ENCODE data around the gene CPNE4.
A peak's percentile ranks its signal among the peaks of the same experiment; 100 is the strongest.

Gene CPNE4

GRCh38 chr3:131795390-131796090 is 239.3 kb downstream of the CPNE4 start:
- DNase-seq: peak; percentile 60

DNA sequence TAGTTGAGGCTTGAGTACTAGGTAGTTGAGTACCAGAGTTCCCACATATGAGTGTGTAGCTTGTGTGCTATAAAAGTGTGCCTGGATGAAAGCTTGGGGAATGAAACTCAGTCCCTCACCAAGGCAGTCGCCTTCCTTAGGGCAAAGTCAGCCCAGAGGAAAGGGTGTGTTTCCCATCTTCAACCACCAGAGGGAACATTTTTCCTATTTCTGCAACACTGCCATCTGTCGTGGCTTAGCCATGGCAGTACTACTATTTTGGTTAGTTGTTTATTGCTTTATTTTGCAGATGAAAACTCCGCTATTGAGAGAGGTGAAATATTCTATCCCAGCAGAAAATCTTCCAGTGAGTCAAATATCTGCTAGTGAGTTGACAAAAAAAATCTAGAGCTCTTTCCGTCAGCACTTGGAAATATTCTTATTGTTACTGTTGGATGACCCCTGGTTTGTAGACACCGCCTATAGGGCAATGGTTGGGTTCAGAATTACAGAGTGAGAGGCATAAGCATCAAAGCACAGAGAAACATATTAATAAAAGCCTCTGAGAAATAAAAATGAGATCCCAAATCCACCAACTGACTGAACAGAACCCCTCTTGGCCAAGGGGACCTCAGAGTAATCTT is 239.9 kb downstream of the CPNE4 start:
- DNase-seq: peak; percentile 70

DNA sequence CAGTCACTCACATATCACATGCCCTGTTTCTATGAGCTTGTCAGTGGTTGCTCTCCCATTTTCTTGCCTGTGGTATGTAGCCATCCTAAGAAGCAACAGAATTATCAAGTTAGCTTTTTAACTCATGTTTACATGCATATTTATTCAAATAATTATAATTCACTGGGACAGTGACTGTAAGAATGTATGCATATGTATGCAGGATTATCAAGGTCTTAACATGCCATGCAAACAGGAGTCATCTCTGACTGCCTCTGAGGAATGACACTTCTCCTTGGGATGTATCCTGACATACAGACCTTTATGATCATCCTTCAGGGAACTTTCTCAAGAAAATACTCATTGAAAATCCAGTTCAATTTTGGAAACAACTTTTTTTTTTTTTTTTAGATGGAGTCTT is 240.9 kb downstream of the CPNE4 start:
- no peak for DNase-seq

GRCh38 chr3:131789188-131789587 is 245.6 kb downstream of the CPNE4 start:
- DNase-seq: no peak

DNA sequence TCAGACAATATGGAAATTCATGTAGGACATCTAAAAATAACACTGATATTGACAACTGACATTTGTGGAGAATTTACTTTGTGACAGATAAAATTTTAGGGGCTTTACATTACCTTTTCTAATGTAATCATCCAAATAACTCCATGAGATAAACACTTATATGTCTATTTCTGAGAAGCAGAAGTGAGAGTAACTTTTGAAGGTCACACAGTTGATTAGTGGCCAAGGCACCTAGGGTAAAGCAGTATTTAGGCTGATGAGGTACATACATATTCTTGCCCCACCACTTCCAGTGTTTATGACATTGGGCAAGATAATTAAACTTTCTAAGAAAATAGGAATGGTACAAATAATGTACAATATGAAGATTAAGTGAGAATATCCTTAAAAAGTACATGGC is 248.4 kb downstream of the CPNE4 start:
- no peak for DNase-seq

DNA sequence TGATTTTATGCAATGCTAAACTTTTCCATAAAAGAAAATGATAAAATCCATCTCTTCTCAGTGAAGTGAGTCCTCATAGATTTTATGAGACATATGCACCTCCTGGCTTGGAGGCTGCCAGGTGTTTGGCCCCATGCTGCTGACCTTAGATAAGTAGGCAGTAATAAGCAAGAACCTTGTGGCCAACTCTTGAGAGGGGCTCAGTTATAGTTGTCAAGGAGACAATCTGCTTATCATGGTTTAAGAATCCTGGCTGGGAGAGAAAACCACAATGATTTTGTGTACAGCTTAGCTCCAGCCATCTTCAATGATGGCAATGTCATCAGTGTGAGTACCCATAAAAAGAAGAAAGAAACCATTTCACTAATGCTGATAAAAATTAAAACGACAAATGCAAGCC is 252.1 kb downstream of the CPNE4 start:
- no peak for DNase-seq

- DNase-seq: no peak
Observed at GRCh38 chr3:131778526-131778925, 256.3 kb downstream of the CPNE4 start.

DNA sequence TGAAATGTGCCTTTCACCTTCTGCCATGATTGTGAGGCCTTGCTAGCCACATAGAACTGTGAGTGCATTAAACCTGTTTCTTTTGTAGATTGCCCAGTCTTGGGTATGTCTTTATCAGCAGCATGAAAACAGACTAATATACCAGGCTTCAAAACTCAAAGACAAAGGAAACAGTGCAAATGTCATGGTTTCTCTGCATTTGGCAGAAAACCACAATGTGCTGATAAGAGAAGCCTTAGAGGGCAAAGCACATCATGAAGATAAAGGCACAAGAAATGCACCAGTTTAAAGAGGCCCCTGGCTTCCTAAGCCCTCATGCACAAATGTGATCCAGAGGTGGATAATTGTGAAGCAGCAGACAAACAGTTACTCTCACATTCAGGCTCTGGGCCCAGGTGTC is 259.2 kb downstream of the CPNE4 start:
- DNase-seq: no peak

DNA sequence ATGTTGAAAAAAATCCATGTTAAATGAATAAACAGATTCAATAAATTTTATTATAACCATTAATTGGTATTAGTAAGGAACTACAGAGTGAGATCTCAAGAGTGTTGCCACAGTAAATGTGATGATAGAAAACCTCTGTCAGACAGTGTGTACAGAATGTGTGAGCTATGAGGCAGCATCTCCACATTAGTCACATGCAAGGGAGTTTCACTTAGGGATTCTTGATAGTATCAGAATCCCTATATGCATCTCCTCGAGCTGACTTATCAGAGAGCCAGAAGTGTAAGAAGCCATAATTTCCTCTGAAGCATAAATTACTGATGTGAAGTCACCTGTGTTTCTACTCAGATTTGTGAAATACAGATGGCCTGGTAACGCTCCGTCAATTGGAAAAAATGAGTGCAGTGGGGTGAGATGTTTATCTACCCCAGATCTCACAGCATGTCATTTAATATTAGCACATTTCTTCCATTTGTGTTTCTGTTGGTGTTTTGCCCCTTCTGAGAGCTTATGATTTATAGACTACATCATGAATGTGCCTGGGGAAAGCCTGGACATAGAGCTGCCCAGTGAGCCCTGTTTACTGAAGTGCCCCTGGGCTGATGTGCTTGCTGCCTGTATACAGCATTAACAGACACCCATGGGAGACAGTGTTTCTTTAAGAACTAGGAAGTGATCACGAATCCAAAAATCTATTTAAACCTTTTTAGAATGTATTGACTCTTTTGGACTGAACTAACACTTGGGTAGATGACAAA is 262.4 kb downstream of the CPNE4 start:
- DNase-seq: no peak

DNA sequence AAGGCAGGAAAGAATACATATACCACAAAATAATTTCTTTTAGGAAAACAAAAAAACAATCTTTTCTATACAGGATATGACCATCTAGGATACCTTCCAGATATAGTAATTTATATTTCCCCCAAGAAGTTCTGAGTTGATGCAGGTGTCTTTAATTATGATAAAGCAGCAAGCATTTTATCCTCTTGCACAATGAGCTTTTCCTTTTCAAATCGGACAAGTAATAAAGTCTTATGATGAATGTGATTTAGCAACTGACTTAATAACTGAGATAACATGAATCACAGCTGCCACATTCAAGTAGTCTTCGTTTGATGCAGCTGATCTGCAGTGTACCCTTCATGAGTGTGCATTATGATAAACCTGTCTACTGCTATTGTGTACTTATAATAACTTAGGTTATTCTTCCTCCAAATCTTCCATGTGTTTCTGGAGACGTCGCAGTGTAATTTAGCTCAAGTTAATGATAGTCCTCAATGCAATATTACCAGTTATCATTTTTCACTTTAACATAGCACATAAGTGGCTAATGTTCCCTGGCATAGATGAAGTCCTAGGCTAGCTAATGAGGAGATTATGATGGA is 271.7 kb downstream of the CPNE4 start:
- peak; percentile 87 for DNase-seq

- no peak for DNase-seq
Observed at GRCh38 chr3:131756405-131756804, 278.4 kb downstream of the CPNE4 start.

DNA sequence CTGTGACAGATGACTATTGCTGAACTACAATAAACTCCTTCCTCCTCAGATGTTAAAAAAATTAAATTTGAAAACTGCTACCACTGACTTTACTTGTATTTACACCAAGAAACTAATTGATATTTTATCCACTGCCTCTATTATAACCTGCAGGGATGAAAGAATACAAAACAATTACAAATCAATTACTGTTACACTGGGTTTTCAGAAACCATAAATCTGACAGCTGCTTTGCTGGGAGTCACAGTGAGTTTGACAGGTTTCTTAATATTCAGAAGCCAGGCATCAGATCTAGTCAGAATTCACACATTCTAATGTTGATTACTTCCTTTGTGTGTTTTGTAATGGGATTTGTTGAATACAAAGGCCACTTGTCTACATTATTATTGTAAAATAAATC is 279.4 kb downstream of the CPNE4 start:
- no peak for DNase-seq

- DNase-seq: no peak
Observed at GRCh38 chr3:131750256-131750655, 284.6 kb downstream of the CPNE4 start.

DNA sequence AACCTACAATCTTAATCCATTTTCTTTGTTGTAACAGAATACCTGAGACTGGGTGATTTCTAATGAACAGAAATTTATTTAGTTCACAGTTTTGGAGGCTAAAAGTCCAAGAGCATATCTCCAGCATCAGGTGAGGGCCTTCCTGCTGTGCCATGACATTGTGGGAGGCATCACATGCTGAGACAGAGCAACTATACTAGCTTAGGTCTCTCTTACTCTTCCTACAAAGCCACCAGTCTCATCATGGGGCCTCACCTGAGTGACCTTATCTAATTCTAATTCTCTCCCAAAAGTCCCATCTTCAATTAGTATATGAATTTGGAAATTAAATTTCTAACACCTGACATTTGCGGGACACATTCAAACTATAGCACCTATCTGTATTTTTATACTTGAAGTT is 285.0 kb downstream of the CPNE4 start:
- DNase-seq: no peak

GRCh38 chr3:131747466-131747865 is 287.3 kb downstream of the CPNE4 start:
- DNase-seq: no peak

DNA sequence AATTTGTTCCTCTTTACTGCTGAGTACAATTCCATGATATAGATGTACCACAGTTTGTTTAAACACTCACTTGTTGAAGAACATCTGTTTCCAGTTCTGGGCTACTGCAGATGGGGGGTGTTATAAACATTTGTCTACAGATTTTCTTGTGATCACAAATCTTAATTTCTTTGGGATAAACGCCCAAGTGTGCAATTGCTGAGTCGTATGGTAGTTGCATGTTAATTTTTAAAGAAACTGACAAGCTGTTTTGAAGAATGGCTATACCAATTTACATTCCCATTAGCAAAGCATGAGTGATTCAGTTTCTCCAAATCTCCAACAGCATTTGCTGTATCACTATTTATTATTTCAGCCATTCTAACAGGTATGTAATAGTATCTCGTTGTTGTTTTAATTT is 290.0 kb downstream of the CPNE4 start:
- DNase-seq: no peak

GRCh38 chr3:131743126-131743525 is 291.7 kb downstream of the CPNE4 start:
- DNase-seq: no peak

- no peak for DNase-seq
Observed at GRCh38 chr3:131739211-131739610, 295.6 kb downstream of the CPNE4 start.

GRCh38 chr3:131738095-131738494 is 296.7 kb downstream of the CPNE4 start:
- no peak for DNase-seq

DNA sequence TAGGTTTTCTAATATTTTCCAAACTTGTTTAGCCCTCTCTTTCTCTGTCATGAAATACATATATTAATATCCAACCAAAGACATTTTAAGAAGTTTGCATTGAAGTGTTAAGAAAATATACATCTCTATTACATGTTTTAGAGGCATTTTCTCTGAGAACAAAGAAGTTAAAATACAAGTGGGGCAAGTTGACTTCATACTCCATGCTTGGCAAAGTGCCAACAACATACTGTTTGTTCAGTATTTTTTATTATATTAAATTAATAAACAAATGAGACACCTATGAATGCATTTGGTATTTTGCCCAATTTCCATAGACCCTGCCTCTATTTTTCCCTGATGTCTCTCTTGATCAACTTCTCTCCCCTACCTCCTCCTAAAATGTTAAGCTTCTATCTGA is 299.3 kb downstream of the CPNE4 start:
- DNase-seq: no peak

- DNase-seq: no peak
Observed at GRCh38 chr3:131735116-131735515, 299.7 kb downstream of the CPNE4 start.

GRCh38 chr3:131733086-131733841 is 301.6 kb downstream of the CPNE4 start:
- DNase-seq: no peak

GRCh38 chr3:131731709-131732108 is 303.1 kb downstream of the CPNE4 start:
- DNase-seq: no peak
